T-helper 9 cell (primary cell): ENCODE results near the gene SCRT2.
A peak's percentile ranks its signal among the peaks of the same experiment; 100 is the strongest.
"Not testable (repeated sequence)": the region's sequence is repeated elsewhere in the genome, so short reads cannot be mapped to it uniquely, and the experiment has no call there.

Experiments used
- DNase-seq: peaks from one replicate; pipeline ENCODE4 v3.0.0-alpha.2; 2020
- total RNA-seq, 2 donors: gene quantifications; one replicate each; lab custom pipeline; 2026; lab: John Stamatoyannopoulos, UW

SCRT2 gene
- 0 reads per million in 2 donors for total RNA-seq

GRCh38 chr20:675453-676314 lies at the start of gene SCRT2:
SCRT2 (minus strand) TSS chr20:675802; CDS start chr20:675601, 201 bp downstream.
- peak; percentile 56 for DNase-seq

DNA sequence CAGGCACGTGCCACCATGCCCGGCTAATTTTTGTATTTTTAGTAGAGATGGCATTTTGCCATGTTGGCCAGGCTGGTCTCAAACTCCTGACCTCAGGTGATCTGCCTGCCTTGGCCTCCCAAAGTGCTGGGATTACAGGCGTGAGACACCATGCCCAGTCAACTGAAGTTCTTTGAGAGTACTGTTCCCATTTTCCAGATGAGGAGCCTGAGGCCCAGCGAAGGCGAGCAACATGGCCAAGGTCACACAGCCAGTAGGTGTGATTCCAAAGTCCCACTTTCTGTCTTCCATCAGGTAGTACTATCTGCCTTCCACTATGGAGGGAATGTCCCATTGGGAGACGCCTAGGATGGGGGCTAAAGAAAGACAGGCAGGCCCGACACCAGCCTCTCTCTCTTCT lies 49.2 kb upstream of the SCRT2 start:
- not testable (repeated sequence) for DNase-seq

DNA sequence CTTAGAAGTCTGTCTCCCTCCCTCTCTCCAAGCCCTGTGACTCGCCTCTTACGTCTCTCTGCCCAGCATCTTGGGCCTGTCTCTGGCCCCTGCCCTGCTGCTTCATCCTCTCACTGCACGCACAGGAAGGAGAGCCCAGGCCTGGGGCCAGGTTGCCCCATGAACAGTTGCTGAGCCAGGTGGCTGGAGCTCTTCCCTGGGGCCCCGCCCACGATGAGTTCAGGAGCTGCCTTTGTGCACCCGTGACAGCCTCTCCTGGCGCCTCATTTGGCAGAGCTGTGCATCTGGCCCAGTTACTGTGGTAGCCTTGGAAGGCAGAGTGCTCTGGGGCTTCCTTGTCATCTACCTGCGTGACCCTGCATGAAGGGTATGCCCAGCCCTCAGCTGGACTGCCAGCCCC lies 48.2 kb upstream of the SCRT2 start:
- DNase-seq: no peak

- no peak for DNase-seq
These were observed 47.4 kb upstream of the SCRT2 start for GRCh38 chr20:722822-723644.

GRCh38 chr20:721876-722275 lies 46.3 kb upstream of the SCRT2 start:
- DNase-seq: no peak

DNA sequence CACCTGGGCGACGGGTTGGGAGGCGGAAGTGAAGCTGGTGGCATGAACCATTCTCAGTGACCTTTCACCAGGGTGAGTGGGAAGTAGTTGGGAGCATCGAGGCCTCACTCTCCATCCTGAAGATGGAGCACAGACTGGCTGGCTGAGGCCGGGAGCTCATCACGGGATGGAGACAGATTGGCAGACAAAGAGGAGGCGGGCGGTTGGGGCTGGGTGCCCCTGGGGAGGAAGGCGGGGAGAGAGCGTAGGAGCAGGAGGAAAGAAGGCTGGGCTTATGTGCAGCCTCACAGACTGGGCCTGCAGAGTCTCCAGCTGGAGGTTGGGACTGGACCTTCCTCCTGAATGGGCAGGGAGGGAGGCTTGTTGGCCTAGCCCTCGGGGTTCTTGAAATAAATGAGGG lies 44.2 kb upstream of the SCRT2 start:
- DNase-seq: no peak

DNA sequence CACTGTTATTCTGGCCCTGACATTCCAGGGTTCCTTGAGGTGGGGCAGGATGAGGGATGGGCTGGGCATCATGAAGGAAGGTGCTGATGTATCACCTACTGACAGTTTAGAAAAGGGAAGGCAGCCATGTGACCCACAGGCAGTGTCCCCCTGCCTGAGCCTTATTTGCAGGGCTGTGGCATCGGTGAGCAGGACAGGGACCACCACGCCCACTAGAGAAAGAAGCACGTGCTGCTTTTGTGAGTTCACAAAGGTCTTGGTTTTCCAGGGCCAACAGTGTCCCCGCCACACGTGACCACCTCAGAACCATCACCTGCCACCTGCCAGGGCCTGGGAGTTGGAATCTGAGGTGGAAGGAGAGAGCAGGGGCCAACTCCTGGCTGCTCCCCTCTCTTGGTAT lies 43.5 kb upstream of the SCRT2 start:
- no peak for DNase-seq

DNA sequence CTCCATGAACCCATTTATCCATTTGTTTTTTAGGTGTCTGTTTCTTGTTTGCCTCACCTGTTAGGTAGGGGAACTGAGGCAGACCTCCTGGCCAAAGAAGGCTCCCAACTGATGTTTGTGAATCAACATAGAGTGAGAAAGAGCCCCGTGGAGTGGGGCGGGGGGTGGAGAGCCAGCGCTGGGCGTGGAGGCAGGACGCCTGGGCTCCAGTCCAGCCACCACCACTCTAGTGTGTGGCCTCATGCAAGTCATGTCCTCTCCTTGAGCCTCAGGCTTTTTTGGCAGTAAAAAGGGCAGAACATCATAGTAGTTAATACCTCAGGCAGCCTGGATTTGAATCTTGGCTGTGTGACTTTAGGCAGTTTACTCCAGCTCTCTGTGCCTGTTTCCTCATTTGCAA lies 42.2 kb upstream of the SCRT2 start:
- DNase-seq: no peak

DNA sequence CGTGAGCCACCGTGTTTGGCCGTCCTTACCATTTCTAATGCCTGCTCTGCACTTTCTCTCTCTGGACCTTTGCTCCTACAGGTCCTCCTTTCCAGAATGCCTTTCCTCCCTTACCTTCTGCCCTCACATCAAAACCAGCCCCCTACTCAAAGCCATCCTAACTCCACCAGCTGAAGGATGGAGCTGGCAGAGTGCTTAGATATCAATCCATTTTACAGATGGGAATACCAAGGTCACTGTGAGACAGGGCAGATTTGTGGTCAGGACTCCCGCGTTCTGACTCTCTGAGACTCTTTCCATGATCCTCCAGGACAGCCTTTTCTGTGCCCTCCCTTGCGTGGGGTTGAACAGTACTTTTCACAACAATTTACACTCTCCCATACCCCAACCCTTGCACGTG lies 41.7 kb upstream of the SCRT2 start:
- DNase-seq: no peak

GRCh38 chr20:714453-714852 lies 38.9 kb upstream of the SCRT2 start:
- DNase-seq: no peak

DNA sequence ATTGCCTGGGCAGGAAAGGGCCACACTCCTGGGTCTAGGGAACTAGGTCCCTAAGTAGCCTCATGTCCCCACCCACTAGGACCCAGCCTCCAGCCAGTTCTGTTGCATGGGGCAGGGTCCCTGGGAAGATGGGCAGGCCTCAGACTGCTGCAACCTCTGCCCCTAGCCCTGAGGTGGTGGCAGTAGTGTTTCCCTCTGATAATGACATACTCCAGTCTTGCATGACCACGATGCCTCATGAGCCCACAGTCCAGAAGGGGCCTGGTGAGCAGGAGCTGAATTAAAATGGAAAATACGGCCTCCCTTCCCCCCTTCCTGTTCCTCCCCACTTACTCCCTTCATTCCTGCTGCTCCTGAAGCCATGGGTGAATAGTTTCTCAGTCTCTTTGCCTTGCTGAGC lies 36.0 kb upstream of the SCRT2 start:
- DNase-seq: no peak

DNA sequence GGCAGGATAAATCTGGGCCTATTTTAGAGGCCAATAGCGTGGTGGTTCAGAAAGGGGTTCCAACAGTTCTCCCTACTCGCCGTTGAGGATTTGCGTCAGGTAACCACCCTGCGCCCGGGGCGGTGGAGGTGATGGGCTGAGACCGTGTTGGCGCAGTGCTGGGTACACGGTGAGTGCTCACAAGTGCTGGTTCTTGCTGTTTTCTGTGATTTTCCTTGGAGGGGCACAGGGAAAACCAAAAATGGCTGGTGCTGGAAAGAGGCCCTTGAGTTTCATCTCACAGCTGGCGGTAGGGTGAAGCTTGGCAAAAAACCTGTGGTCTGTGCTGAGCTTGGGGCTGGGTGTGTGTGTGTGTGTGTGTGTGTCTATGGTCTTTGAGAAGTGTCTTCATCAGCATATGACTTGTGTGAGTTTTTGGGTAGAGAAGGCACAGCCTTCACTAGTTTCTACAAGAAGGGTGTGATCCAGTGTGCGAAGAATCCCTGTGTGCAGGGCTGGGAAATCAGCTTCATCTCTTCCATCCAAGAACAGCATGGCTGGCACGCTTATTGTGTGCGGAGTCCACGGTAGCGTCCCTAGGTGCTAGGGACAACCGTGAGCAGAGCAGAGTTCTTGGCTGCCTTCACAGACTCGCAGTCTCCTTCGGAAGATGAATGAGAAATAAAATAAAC lies 35.3 kb upstream of the SCRT2 start:
- DNase-seq: no peak

DNA sequence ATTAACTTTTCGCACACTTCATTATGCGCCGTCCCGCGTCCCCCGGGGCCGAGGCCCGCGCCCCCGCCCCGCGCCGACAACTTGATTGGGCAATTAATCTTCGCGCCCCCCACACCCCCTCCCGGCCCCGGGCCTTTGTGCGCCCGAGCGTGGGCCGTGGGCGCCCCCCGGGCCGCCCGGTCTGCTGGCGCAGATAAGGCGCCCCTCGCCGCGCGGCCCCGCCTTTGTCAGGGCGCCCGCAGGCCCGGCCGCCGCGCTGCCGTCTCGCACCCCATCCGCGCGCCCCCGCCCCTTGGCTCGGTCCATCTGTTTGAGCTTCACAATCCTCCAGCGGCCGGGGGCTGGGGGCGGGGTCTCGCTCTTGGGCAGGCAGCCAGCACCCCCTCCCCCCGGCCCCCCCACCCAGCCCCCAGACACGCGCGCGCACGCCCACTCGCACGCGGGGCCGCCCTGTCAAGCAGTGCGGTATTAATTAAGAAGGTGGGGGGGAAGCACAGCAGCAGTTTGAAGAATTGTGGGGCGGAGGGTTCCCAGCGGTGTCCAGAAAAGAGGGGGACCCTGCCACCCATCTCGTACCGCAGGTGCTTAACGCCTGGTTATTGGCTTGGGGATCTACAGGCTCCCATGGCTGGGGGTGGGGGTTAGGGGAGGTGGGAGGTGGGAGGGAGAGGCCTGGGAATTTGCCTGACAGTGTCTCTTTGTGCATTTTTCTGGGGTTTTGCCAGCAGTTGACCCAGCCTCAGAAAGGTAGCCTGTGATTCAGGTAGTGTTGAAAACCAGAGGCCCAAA lies 34.6 kb upstream of the SCRT2 start:
- DNase-seq: no peak

DNA sequence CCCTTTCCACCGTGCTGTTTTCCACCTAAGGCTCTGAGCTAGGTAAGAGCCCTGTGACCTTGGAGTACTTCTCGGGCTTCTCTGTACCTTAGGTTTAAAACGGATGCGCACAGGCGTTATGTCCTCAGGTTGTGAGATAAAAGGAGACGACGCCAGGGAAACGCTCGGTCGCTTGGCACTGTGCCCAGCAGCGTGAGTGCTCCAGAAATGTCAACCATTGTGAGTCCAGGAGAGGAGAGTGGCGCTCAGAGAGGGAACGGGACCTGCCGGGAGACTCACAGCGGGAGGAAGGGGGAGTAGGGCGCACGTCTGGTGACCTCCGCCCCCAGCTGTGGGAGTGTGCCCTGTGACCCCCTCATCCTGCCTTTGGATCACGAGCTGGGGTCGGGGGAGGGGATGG lies 33.8 kb upstream of the SCRT2 start:
- no peak for DNase-seq

DNA sequence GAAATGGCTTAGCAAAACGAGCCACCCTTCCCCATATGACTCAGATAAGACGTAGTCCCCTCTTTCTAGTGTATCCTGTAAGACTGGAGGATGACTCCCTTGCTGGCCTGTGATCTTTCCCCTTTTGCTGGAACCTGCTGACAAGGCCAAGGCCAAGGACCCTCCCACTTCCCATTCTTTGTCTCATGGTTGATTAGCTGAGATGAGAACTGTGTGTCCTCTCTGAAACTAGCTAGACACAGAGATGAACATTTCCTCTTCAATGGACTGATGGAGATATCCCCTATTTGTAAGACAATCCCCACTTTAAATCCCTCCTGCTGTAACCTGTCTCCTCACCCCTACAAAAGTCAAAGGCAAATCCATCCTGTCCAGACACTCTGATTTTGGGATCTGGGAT lies 33.4 kb upstream of the SCRT2 start:
- no peak for DNase-seq

DNA sequence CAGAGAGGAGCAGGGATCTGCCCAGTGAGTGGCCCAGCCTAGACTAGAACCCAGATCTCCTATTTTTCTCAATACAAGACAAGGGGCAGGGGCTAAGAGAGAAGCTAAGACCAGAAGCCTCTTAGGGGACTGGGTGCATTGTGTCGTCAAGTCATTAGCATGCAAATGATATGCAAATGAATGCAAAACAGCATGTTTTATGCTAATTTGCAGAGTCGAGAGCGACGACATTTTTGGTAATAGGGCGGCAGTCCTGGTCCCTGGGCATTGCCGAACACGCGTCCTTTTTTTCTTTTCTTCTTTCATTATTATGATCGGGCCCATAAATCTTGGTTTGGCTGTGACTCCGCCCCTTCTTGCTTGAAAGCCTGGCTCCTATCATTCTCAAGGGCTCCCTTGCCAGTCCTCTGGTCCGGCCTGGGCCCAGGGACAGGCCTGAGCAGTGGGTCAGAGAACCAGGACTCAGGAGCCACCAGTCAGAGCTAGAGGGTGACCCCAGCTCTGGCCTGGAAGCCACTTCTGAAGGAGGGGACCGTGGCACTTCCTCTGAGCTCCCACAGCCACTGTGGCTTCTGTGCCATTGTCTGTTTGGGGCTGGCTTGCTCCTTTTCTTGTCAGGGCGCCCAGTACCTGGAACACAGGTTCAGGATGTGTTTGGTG lies 32.0 kb upstream of the SCRT2 start:
- DNase-seq: no peak

DNA sequence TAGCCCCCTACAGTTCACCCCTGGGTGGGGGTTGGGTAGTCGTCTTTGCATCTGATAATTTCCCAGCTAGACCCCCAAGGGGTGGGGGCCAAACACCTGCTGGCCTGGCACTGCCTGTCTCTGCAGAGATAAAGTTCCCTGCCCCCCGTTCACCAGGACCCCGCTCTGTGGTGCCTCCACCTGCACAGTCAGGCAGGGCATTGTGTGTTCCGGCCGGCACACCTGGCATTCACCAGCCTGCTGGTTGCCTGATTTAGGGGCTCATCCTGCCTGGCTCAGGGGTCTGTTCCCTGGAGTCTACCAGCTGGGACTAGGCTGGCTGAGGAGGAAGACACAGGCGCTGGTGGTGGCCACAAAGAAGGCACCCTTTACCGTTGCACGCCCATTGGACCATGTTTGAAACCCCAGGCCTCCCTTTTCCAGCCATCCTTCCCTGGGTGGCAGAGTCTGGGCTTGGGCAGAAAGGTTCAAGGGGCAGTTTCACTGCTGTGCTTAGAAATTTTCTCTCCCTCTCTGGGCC lies 30.8 kb upstream of the SCRT2 start:
- no peak for DNase-seq

DNA sequence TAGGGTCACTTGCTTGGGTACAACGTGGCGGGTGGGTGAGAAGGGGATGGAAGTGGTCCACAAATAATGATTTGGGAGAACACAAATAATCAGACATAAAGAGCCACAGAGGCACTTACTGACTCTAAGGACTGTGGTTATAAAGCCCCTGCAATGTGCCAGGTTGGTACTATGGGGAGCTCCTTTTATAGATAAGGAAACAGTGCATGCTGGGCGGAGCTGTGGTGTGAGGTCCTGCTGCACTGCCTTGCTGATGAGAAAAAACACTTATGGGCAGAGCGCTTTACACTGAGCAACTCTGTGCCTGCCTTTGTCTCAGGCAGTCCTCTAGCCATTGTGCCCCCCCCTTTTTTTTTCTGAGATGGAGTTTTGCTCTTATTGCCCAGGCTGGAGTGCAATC lies 29.1 kb upstream of the SCRT2 start:
- no peak for DNase-seq

DNA sequence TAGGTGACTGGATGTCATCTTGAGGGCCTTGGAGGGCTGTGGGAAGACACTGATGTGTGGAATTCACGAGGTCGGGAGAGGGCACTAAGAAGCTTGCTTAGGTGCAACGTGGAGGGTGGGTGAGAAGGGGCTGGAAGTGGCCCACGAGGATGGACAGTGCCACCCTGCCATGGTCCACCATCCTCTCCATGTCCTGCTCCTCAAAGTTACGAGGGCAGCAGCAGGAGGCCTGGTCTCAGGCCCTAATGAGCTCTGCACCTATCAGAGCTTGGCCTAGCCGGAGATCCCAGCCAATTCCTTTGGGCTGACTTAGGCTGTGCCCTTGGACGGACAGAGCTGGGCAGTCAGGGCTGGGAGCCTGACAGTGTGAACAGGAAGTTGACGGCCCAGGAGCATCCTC lies 27.8 kb upstream of the SCRT2 start:
- no peak for DNase-seq

GRCh38 chr20:703006-703405 lies 27.4 kb upstream of the SCRT2 start:
- DNase-seq: no peak

- DNase-seq: no peak
These were observed 26.0 kb upstream of the SCRT2 start for GRCh38 chr20:701401-702129.
